Fibroblast of the aortic adventitia (primary cell): ENCODE measurements around the gene PARS2. TPM values are rescaled to one million over a fixed set of nuclear protein-coding genes. Genes with fewer than 3 reads are reported as not detected.

Experiments used
- DNase-seq: peaks from one replicate; pipeline ENCODE4 v3.0.0-alpha.2; 2010; ENCODE audit warnings: low read depth
- H3K4me3 ChIP-seq: 2 replicates; pipeline ENCODE4 v1.5.1; 2011; ENCODE audit warnings: low read depth, mild to moderate bottlenecking, control low read depth, low read length, moderate library complexity
- CTCF ChIP-seq: IDR thresholded peaks from 2 replicates; pipeline ENCODE4 v1.5.1; 2011; ENCODE audit warnings: mild to moderate bottlenecking, low read length, control low read depth, inconsistent platforms; ENCODE audit not compliant: insufficient read depth
- total RNA-seq: library from RNA; depleted of rRNA; stranded (reverse); fragments of >200 nt; gene quantifications from 2 replicates; pipeline ENCODE4 v1.2.3, GENCODE V29; 2012; ENCODE audit warnings: low replicate concordance

PARS2 gene
- total RNA-seq, 1 donor, result 4.1 TPM

- H3K4me3 ChIP-seq, result no peak overlapping the region
- TF ChIP-seq CTCF, result no peak
- no peak for DNase-seq
Measured at GRCh38 chr1:54744696-54745095, 19.6 kb downstream of the PARS2 start.

- no peak for DNase-seq
- H3K4me3 ChIP-seq, result no peak overlapping the region
- TF ChIP-seq CTCF, result no peak
Measured at GRCh38 chr1:54743416-54744226, 20.7 kb downstream of the PARS2 start.

GRCh38 chr1:54742282-54742681 lies 22.0 kb downstream of the PARS2 start:
- DNase-seq, result no peak
- TF ChIP-seq CTCF, result no peak
- no peak overlapping the region for H3K4me3 ChIP-seq

- no peak for DNase-seq
- no peak overlapping the region for H3K4me3 ChIP-seq
- no peak for TF ChIP-seq CTCF
Measured at GRCh38 chr1:54741531-54741930, 22.8 kb downstream of the PARS2 start.

- TF ChIP-seq CTCF, result no peak
- no peak for DNase-seq
- no peak overlapping the region for H3K4me3 ChIP-seq
Measured at GRCh38 chr1:54738244-54738643, 26.1 kb downstream of the PARS2 start.

GRCh38 chr1:54736685-54737084 lies 27.6 kb downstream of the PARS2 start:
- no peak for DNase-seq
- no peak overlapping the region for H3K4me3 ChIP-seq
- no peak for TF ChIP-seq CTCF

GRCh38 chr1:54728027-54728426 lies 36.3 kb downstream of the PARS2 start:
- H3K4me3 ChIP-seq, result no peak overlapping the region
- no peak for TF ChIP-seq CTCF
- DNase-seq, result no peak
